SK-N-SH (cell line): ENCODE data around the gene OXER1.

Source experiments
- CHD2 ChIP-seq: fragments of 150-350 bp; IDR thresholded peaks from 2 replicates; pipeline ENCODE4 v1.6.1; 2018; ENCODE audit warnings: low read length; ENCODE audit not compliant: partially characterized antibody
- FOXJ3 ChIP-seq: sonication (generic); formaldehyde crosslinking; IDR thresholded peaks from 2 replicates; pipeline ENCODE4 v1.5.1; 2020; ENCODE audit warnings: mild to moderate bottlenecking, missing genetic modification reagents
- FOXM1 ChIP-seq: IDR thresholded peaks from 2 replicates; pipeline ENCODE4 v1.4.0; 2012; ENCODE audit warnings: low read depth, mild to moderate bottlenecking
- JUND ChIP-seq: IDR thresholded peaks from 2 replicates; pipeline ENCODE4 v1.4.0; 2012
- RXRA ChIP-seq: IDR thresholded peaks from 2 replicates; pipeline ENCODE4 v1.4.0; 2012; ENCODE audit warnings: low read depth, mild to moderate bottlenecking, borderline replicate concordance
- SIN3A ChIP-seq: IDR thresholded peaks from 2 replicates; pipeline ENCODE4 v1.6.1; 2012; ENCODE audit warnings: low read depth, mild to moderate bottlenecking, low read length, moderate library complexity, borderline replicate concordance
- TEAD4 ChIP-seq: IDR thresholded peaks from 2 replicates; pipeline ENCODE4 v1.4.0; 2012; ENCODE audit warnings: mild to moderate bottlenecking, borderline replicate concordance; ENCODE audit not compliant: insufficient read depth
- YY1 ChIP-seq: IDR thresholded peaks from 2 replicates; pipeline ENCODE4 v1.4.0; 2012; ENCODE audit warnings: low read depth, mild to moderate bottlenecking
- TF ChIP-seq, protein P1 (sequence below): IDR thresholded peaks from 2 replicates; pipeline ENCODE4 v1.4.0; 2012; ENCODE audit warnings: low read depth, borderline replicate concordance
- TF ChIP-seq, protein P2 (sequence below): fragments of 200-600 bp; sonication (generic); IDR thresholded peaks from 2 replicates; pipeline ENCODE4 v1.6.1; 2017; ENCODE audit warnings: antibody characterized with exemption, mild to moderate bottlenecking, moderate library complexity
- TF ChIP-seq, protein P3 (sequence below): IDR thresholded peaks from 2 replicates; pipeline ENCODE4 v1.4.0; 2012; ENCODE audit warnings: low read depth, borderline replicate concordance

DNA sequence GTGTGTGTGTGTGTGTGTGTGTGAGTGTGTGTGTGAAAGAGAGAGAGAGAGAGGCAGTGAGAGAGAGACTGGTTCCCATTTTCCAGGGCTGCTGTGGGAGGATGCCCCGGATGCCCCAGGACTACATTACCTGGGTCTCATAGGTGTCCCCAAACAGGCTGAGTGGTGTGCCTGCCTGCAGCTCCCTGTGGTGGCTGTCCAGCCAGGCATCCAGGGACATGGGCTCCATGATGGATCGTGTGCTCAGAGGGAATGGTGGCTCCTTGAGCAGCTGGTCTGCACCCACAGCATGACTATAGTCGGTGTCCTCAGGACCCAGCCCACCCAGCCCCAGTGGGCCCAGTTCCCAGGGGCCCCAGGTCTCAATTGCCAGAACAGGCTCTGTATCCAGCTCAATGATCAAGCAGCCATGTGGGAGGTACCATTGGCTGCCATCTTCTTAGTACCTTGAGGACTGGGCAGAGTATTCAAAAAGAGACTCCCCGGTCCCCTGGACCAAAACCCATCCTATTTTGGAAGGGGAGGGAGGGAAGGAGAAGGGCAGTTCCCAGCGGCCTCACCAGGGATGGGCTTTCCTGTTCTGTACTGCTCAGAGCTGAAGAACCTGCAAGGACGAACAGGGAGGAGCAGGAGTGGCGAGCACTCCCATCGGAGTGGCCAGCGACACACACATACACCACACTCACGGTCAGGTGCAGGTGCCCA, 5.8 kb upstream of the OXER1 start:
- no peak for TF ChIP-seq TEAD4
- no peak for TF ChIP-seq FOXJ3 (CRISPR knock-in tag)
- no peak for TF ChIP-seq CHD2
- TF ChIP-seq, protein P1, sequence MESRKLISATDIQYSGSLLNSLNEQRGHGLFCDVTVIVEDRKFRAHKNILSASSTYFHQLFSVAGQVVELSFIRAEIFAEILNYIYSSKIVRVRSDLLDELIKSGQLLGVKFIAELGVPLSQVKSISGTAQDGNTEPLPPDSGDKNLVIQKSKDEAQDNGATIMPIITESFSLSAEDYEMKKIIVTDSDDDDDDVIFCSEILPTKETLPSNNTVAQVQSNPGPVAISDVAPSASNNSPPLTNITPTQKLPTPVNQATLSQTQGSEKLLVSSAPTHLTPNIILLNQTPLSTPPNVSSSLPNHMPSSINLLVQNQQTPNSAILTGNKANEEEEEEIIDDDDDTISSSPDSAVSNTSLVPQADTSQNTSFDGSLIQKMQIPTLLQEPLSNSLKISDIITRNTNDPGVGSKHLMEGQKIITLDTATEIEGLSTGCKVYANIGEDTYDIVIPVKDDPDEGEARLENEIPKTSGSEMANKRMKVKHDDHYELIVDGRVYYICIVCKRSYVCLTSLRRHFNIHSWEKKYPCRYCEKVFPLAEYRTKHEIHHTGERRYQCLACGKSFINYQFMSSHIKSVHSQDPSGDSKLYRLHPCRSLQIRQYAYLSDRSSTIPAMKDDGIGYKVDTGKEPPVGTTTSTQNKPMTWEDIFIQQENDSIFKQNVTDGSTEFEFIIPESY = no peak
- no peak for TF ChIP-seq YY1
- TF ChIP-seq, protein P2, sequence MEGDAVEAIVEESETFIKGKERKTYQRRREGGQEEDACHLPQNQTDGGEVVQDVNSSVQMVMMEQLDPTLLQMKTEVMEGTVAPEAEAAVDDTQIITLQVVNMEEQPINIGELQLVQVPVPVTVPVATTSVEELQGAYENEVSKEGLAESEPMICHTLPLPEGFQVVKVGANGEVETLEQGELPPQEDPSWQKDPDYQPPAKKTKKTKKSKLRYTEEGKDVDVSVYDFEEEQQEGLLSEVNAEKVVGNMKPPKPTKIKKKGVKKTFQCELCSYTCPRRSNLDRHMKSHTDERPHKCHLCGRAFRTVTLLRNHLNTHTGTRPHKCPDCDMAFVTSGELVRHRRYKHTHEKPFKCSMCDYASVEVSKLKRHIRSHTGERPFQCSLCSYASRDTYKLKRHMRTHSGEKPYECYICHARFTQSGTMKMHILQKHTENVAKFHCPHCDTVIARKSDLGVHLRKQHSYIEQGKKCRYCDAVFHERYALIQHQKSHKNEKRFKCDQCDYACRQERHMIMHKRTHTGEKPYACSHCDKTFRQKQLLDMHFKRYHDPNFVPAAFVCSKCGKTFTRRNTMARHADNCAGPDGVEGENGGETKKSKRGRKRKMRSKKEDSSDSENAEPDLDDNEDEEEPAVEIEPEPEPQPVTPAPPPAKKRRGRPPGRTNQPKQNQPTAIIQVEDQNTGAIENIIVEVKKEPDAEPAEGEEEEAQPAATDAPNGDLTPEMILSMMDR = no peak
- TF ChIP-seq, protein P3, sequence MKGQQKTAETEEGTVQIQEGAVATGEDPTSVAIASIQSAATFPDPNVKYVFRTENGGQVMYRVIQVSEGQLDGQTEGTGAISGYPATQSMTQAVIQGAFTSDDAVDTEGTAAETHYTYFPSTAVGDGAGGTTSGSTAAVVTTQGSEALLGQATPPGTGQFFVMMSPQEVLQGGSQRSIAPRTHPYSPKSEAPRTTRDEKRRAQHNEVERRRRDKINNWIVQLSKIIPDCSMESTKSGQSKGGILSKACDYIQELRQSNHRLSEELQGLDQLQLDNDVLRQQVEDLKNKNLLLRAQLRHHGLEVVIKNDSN = no peak
- no peak for TF ChIP-seq FOXM1
- no peak for TF ChIP-seq JUND
- TF ChIP-seq SIN3A = no peak
- no peak for TF ChIP-seq RXRA
